Stimulated activated CD4-positive, alpha-beta T cell treated with anti-CD3 and anti-CD28 coated beads, Interleukin-15, amount 100 ng/mL, for 24 hours (primary cell): ENCODE data around the gene MTOR.
A peak's percentile ranks its signal among the peaks of the same experiment; 100 is the strongest.
"Not testable (repeated sequence)": the region's sequence is repeated elsewhere in the genome, so short reads cannot be mapped to it uniquely, and the experiment has no call there.

ENCODE experiments used
- DNase-seq: peaks from one replicate; pipeline ENCODE4 v3.0.0-alpha.2; 2020

MTOR gene

DNA sequence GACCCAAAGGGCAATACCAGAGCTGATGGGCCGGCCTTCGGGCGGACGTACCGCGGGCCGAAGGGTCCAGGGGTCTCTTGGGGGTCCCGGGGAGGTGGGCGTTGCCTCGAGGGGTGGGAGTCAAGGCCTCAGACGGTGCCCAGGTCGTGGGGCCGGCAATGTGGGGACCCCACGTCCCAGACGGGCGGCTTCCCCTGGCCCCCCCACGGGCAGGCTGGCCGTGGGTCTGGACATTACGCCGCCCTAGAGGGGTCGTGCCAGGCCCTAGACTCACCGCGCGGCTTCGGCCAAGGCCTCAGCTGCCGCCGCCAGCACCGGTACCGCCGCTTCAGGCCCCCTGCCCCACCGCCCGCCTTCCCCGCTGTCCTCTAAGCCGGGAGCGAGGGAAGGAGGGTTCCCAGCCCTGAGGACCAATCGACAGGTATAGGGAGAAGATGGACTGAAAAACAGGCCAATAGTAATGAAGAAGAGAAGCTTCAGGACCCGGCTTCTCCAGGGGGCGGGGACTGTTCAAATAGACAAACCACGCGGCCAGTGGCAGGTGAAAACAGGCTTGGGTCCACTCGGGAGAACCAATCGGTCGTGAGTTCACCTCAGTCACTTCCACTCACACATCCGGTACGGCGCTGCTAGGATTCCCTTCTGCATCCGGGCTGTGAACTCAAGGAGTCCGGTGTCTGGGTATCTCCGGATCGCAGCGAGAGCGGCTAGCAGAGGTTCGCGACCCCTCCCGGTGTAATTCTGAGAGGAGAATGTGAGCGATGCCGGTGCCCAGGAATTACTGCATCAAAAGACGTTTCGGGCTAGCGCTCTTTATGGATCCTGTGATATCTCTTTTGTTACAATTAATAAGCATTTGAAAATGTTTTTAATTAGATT is at the start of gene MTOR:
TSS of gene MTOR (minus strand) at position 381 of the 879 bp plus-strand sequence. CDS start 3,142 bp downstream, outside the sequence.
- DNase-seq: peak; percentile 97

DNA sequence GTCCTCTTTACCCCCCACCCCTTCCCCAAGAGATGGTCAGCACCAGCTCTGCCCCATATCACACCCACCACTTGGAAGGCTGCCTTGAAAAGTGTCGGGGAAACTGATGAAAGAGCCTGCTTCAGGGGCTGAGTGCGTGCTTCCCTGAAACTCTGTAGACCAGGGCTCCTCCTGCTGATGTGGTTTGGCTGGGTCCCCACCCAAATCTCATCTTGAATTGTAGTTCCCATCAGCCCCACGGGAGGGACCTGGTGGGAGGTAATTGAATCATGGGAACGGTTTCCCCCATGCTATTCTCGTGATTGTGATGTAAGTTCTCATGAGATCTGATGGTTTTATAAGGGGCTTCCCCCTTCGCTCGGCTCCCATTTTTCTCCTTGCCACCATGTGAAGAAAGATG is 47.0 kb upstream of the MTOR start:
- DNase-seq: no peak

DNA sequence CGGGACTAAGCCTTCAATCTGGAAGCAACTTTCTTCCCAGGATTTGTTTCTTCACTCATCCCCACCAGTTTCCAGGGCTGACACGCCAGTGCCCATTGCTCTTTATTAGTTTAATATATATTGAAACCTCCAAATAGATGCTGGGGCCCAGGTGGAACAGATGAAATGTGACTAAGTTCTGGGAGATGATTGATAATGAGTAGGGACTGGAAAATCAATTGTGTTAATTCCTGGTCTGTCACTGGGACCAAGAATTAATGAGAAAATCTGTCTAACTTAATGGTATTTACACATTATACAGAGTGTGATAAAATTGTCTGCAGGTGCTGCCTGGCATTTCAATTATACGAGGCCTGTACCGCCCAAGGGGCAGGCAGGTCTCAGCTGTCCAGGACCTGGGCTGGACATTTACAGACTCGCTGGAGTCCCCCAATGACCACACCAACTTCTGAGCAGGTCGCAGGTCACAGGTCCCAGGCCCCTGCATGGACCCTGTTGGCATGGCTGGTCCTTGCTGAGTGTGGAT is 46.4 kb upstream of the MTOR start:
- no peak for DNase-seq

DNA sequence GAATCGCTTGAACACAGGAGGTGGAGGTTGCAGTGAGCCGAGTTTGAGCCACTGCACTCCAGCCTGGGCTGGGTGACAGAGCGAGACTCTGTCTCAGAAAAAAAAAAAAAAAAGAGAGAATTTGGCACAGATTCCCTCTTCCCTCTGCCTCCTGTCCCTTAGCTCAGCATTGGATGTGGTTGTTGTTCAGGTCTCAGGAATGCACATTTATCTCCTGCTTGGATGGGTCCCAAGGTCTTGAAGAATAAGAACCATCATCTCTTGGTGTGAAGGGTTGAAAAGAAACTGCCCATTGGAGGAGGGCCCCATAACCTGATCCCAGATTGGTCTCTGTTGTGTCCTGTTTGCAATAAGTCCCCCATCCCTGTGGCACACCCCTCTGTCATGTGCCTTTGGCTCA is 45.5 kb upstream of the MTOR start:
- DNase-seq: no peak

DNA sequence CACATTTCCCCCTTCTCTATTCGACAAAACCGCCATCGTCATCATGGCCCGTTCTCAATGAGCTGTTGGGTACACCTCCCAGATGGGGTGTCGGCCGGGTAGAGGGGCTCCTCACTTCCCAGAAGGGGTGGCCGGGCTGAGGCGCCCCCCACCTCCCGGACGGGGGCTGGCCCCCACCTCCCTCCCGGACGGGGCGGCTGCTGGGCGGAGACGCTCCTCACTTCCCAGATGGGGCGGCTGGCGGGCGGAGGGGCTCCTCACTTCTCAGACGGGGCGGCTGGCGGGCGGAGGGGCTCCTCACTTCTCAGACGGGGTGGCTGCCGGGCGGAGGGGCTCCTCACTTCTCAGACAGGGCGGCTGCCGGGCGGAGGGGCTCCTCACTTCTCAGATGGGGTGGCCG is 43.2 kb upstream of the MTOR start:
- DNase-seq: not testable (repeated sequence)

DNA sequence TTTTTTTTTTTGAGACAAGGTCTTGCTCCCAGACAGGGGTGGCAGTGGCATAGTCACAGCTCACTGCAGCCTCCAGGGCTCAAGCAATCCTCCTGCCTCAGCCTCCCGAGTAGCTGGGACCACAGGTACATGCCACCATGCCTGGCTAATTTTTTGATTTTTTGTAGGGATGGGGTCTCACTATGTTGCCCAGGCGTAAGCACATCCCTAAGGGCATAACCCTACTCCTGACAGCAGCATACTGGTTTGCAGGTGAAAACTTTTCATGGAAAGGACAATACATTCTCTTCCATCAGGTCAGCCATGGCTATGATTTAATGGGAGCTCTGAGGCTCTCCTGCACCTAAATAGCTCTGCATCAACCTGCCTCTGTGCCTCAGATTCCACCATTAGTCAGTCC is 40.0 kb upstream of the MTOR start:
- DNase-seq: no peak

DNA sequence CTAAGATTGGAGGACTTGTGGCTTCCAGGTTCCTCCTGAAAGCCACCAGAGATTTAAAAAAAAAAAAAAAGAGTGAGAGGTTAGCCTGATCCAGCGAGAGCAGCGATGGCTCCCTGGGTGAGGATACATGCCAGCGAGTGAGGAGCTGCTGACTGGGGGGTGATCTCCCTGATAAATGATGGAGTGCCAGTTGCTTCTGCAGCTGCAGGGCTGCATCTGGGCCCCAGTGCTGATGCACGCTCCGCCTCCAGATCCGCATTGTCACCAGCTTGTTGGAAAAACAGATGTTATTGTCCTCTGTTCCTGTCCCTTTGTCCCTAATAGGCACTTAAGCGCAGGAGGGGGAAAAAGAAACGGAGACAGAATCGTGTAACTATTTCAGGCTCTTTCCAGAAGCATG is 39.2 kb upstream of the MTOR start:
- no peak for DNase-seq

DNA sequence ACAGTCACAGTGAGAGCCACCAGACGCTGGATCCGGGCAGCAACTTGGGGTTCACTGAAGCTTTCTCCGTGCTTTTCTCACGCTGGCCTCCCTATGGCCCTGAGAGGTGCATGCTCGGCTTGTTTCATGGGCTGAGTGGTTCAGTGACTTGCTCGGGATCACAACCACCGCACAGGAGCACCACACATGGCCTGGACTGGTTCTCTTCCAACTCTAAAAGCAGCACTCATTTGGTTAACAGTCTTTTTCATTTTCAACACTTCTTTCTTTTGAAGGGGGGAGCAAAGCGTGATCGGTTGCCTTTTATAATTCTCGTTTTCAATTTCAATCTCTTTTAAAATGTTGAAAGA is 36.8 kb upstream of the MTOR start:
- no peak for DNase-seq

DNA sequence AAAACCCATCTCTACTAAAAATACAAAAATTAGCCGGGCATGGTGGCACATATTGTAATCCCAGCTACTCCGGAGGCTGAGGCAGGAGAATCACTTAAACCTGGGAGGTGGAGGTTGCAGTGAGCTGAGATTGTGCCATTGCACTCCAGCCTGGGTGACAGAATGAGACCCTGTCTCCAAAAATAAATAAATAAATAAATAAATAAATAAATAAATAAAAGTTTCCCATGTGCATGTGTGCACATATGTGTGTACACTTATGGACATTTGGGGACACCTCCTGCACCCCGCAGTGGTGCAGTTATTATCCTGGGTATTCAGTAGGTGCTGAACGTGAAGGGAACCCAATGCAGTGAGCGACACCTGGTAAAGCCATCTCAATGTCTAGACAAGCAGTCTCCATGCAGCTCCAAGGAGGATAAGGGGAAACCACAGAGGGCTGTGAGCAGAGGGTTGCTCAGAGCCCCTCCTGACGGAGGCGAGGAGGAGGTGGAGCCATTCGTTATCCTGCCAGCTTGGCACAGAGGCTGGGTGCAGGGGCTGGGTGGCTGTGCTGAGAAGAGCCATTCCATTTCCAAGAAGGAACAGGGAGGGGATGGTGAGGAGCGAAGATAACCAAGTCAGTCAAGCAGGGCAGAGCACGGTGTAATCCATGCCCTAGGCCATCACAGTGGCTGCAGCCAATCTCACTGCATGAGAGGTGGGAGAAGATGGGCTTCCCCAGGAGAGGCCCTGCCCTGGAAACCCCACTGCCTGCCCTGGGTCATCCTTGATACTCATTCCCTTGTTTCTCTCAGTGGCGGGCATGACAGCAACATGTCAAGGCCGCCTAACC is 36.3 kb upstream of the MTOR start:
- no peak for DNase-seq

DNA sequence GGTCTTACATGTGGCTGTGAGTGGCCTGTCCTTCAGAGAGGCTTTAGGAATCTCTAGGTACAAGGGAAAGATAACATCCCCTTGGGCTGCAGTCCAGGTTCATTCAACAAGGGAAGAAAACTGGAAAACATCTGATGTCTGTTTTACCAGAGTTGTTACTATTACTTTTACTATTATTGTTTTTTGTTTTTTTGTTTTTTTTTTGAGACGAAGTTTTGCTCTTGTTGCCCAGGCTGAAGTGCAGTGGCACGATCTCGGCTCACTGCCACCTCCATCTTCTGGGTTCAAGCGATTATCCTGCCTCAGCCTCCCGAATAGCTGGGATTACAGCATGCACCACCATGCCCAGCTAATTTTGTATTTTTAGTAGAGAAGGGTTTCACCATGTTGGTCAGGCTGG is 35.4 kb upstream of the MTOR start:
- DNase-seq: not testable (repeated sequence)

DNA sequence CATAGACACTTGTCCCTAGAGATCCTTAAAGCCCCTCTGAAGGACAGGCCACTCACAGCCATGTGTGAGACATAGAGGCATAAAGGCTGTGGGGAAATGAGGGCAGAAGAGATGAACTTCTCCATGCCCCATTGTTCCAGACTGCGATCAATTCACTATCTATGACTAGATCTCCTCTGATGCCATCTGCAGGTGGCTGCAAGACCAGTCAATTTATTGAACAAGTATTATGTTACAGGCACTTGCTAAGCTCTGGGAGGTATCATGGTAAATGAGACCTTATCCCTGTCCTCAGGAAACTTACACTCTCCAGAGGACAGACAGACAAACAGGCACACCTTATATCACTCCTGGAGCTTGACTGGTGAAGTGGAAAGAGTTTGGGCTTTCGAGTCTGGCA is 33.6 kb upstream of the MTOR start:
- DNase-seq: no peak

DNA sequence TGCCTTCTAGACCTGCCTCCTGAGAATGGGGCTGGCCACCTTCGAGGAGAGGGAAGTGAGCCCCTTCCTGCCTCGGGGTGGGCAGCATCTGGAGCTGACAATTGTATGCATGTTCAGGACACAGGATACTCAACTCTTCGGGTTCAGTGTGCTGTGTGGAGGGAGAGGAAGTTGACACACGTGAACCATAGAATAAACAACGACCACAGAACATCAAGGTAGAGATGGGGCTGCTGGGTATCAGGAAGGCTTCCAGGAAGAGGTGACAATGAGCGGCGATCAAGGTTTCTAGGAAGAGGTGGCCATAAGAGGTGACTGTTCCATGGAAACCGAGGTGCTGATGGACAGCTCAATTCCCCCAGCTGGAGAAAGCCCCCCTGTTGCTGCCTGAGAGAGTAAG is 32.6 kb upstream of the MTOR start:
- DNase-seq: no peak

DNA sequence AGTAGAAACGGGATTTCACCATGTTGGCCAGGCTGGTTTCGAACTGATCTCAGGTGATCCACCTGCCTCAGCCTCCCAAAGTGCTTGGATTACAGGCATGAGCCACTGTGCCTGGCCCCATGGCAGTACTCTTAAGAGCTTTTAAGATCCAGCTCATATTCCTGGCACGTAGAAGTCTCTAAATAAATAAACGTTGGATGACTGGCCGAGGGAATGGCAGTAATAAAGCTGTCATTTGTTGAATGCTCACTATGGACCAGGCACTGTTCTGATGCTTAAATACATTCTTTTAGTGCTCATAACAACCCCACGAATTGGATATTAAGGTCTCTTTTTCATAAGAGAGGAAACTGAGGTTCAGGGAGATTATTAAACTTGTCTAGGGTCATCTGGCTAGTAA is 31.5 kb upstream of the MTOR start:
- no peak for DNase-seq

DNA sequence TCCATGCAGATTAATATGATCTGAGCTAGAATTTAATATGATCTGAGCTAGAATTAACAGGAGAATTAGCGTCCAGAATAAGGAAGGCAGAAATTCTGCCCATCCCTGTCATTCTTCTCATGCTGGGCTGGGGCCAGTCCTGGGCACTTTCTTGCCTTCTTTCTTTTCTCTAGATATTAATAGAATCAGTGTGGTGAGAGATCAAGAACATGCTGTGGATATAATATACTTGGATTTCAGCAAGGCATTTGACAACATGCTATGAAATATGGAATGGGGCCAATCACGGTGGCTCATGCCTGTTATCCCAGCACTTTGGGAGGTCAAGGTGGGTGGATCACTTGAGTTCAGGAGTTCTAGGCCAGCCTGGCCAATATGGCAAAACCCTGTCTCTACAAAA is 28.7 kb upstream of the MTOR start:
- DNase-seq: no peak

DNA sequence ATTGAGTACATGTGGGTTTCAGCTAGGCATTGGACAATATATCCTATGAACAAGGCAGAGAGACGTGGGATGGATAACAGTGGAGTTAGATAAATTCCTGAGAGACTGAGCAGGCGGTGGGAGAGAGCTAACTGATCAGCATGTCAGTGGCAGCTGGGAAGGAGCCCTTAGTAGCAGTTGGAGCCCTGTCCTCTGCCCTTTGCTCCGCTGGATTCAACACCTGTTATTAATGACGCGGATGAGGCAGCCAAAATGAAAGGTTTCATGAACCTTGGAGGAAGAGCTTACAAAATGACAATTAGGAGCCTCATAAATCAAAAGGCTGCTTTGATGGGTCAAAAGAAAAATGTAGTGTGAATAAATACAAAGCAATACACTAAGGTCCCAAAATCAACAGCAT is 26.7 kb upstream of the MTOR start:
- DNase-seq: no peak

DNA sequence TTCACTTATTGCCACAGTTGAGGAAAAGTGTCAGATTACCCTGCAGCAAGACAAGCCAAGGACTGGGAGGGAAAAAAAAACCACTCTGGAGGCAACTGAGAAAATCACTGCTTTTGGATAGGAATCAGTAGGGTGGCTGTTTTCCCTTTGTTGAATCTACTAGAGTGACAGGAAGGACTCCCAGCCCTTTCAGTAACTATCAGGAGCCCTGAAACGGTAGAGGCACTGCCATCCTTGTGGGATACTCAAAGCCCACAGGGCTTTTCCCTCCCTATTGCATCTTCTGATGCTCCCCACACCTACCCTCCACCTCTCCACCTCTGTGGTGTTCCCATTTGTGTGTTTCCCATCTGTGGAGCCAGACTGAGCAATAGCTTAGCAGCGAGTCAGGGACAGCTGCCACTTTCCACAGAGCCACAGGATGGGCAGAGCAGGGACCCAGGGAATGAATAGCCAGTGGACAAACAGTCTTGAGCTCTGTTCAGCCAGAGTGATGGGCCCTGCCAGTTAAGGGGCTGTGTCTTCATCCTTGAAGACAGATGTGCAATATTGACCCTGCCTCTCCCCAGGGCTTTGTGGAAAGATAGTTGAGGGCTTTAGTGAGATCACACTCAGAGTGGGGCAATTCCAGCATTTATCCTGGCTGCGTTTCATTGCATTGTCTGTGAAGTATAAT is 24.5 kb upstream of the MTOR start:
- no peak for DNase-seq

DNA sequence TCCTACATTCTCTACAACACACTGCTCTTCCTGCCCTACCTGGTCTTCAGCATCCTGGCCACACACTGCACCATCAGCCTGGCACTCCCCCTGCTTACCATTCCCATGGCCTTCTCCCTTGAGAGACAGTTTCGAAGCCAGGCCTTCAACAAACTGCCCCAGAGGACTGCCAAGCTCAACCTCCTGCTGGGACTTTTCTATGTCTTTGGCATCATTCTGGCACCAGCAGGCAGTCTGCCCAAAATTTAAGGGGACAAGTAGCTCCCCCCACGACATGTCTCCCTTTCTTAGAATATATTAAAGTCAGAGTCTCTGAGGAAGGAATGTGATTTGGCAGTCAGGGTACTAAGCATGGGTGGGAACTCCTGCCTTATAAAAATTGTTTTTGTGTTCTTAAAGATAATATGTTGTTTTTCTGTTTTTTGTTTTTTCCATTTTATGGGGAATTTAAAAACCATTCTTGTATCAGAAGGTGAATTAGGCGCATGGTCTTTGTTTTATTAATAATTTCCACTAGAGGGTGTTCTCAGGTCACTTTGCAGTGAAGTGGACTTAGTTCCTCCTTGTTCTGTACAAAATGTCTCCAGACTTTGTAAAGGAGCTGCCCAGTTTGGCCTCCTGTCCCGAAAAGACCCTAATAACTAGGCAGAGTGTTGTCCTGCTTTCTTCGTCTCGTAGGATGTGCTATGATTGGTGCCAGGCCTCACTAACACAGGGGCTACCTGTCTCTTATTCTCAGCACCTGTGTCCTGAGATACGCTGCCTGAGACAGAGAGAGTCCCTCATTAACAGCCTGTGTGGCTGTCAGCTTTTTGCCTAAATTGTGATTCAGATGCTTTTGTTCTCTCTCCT is 23.8 kb upstream of the MTOR start:
- no peak for DNase-seq

DNA sequence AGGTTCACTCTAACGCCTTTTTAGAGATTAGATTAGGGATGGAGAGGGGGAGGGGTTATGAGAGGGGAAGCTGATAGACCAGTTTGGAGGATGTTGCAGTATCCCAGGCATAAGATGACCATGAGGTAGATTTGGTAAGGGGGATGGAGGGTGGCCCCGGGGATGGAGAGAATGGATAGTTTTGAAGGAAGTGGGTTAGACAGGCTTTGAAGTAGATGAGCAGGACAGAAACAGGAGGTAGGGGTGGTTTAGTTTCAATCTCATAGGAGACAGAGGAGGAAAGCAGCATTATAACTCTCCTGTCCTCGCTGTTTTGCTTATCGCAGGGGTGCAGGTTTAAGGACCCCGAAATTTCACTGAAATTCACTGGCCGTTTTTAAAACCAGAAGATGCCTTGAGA is 22.4 kb upstream of the MTOR start:
- no peak for DNase-seq

DNA sequence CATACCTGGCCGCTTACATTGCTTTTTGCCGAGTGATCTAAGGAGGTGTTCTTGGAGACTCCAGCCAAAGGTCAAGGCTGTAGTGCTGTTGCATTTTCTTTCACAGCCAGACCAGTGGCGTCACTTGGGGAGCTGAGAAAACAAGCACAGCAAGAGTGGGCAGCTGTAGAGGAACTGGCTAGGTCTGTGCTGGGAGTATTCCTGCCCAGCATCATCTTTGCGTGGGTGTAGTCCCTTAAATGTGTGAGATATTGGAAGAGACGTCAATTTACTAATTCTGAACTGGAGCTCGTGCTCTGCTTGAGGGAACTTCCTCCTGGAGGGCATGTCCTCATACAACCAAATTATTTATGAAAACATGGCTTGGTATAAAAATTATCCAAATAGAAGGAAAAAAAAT is 20.8 kb upstream of the MTOR start:
- no peak for DNase-seq

DNA sequence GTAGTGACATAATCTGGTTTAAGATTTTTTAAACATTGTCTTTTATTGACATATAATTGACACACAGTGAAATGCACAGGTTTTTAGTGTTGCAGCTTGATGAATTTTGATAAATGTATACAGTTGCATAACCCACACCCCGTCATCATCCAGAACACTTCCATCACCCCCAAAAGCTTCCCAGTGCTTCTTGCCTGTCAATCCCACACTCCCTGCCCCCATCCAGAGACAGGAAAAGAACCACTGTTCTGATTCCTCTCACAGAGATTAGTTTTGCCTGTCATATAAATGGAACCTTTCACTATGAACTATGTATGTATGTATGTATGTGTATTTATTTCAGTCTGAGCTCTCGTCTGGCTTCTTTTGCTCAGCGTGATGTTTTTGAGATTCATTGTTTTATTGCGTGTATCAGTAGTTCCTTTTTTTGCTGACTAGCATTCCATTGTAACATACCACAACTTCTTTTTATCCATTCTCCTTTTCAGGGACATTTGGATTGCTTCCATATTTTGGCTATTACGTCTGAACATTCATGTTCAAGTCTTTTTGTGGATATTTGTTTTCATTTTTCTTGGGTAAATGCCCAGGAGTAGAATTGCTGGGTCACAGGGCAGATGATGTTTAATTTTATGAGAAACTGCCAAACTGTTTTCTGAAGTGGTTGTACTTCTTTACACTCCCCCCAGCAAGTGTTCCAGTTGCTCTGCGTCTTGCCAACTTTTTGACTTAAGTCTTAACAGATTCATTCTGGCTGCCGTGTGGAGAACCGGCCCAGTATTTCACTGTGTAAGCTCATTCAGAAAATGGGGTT is 19.4 kb upstream of the MTOR start:
- DNase-seq: no peak

DNA sequence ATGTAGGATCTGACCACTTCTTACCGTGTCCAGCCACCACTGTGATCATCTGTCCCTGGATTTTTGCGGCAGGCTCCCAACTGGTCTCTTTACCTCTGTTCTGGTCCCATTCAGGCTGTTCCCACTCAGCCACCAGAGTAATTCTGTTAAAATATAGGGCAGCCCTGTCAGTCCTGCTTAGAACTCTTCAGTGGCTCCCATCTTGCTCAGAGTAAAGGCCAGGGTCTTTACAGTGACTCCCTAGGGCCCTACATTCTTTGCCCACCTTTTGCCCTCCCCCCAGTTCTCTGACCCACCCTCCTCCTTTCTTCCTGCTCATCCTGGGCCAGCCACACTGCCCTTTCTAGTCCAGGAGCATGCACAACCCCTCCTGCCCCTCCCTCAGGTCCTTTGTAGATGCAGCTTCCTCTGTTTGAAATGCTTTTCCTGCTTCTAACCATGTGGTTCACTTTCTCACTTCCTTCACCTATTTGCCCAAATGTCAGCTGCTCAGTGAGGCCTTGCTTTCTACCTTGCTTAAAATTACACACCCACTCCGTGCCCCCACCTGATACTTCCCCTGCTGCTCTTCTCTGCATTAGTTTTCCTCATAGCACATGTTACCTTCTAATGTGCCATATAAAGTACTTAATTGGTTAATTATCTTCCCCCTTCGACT is 18.5 kb upstream of the MTOR start:
- no peak for DNase-seq
